Suprapubic skin (tissue), 4 donors: ENCODE measurements around the gene MRAP2.

Source experiments
- CTCF ChIP-seq, 2 donors: fragments of 200-600 bp in 1 of 2; fragments of 450-650 bp in 1 of 2; sonication (generic) in 1 of 2; IDR thresholded peaks; one replicate each; pipeline ENCODE4 v1.5.1; 2016 to 2019; ENCODE audit warnings: antibody characterized with exemption in 2 of 2, mild to moderate bottlenecking in 1 of 2, moderate library complexity in 1 of 2
- POLR2A ChIP-seq, 2 donors: fragments of 450-650 bp; IDR thresholded peaks; one replicate each; pipeline ENCODE4 v1.6.1; 2017; ENCODE audit warnings: antibody characterized with exemption in 2 of 2, mild to moderate bottlenecking in 2 of 2, moderate library complexity in 2 of 2
- POLR2AphosphoS5 ChIP-seq, 3 donors: sonication (generic); formaldehyde crosslinking; IDR thresholded peaks; one replicate each; pipeline ENCODE4 v1.6.1; 2017; ENCODE audit warnings: antibody characterized with exemption in 3 of 3

- TF ChIP-seq CTCF (IDR thresholded peaks at IDR 0.05) (no peak), POLR2A (IDR thresholded peaks at IDR 0.05) (no peak), POLR2AphosphoS5 (IDR thresholded peaks at IDR 0.05) (no peak)
These were observed 9.0 kb downstream of the MRAP2 start for GRCh38 chr6:84042603-84043002.
